CD4-positive, alpha-beta T cell treated with Interleukin-12 subunit alpha and Interleukin-12 subunit beta, for 1 hour (primary cell): ENCODE results near the gene WASF2.
"Not testable (repeated sequence)": the region's sequence is repeated elsewhere in the genome, so short reads cannot be mapped to it uniquely, and the experiment has no call there.

Experiments
- DNase-seq: peaks from one replicate; pipeline ENCODE4 v3.0.0-alpha.2; 2020

WASF2 gene

GRCh38 chr1:27489973-27490741, at the start of gene WASF2:
WASF2 (minus strand) TSS chr1:27490167; CDS start chr1:27428890, 61,277 bp downstream.
- peak; percentile 97 for DNase-seq

GRCh38 chr1:27538793-27539192, 48.8 kb upstream of the WASF2 start:
- DNase-seq, result no peak

- DNase-seq, result not testable (repeated sequence)
These were observed 48.3 kb upstream of the WASF2 start for GRCh38 chr1:27538305-27538676.

- no peak for DNase-seq
These were observed 46.8 kb upstream of the WASF2 start for GRCh38 chr1:27536767-27537166.

- no peak for DNase-seq
These were observed 46.2 kb upstream of the WASF2 start for GRCh38 chr1:27536010-27536757.

GRCh38 chr1:27535386-27535785, 45.4 kb upstream of the WASF2 start:
- no peak for DNase-seq

GRCh38 chr1:27531959-27532685, 42.2 kb upstream of the WASF2 start:
- DNase-seq, result no peak

GRCh38 chr1:27530192-27530591, 40.2 kb upstream of the WASF2 start:
- DNase-seq, result no peak

- no peak for DNase-seq
These were observed 39.7 kb upstream of the WASF2 start for GRCh38 chr1:27529704-27530018.

GRCh38 chr1:27528818-27529703, 39.1 kb upstream of the WASF2 start:
- DNase-seq, result no peak

- DNase-seq, result peak; percentile 57
These were observed 38.2 kb upstream of the WASF2 start for GRCh38 chr1:27527890-27528817.

- DNase-seq, result peak; percentile 55
These were observed 37.4 kb upstream of the WASF2 start for GRCh38 chr1:27527223-27527889.

GRCh38 chr1:27526569-27527222, 36.7 kb upstream of the WASF2 start:
- DNase-seq, result no peak

GRCh38 chr1:27525296-27526272, 35.6 kb upstream of the WASF2 start:
- peak; percentile 40 for DNase-seq

GRCh38 chr1:27523337-27524020, 33.5 kb upstream of the WASF2 start:
- DNase-seq, result no peak

- peak; percentile 61 for DNase-seq
These were observed 32.7 kb upstream of the WASF2 start for GRCh38 chr1:27522432-27523336.

GRCh38 chr1:27521861-27522431, 32.0 kb upstream of the WASF2 start:
- peak; percentile 13 for DNase-seq
